Skin epidermis (tissue), 12 donors: ENCODE data around the gene GRAMD2A.
A peak's percentile ranks its signal among the peaks of the same experiment; 100 is the strongest.
"Not testable (repeated sequence)": the region's sequence is repeated elsewhere in the genome, so short reads cannot be mapped to it uniquely, and the experiment has no call there.

Source experiments
- H3K27ac ChIP-seq, 21 experiments: fragments of 200-600 bp; sonication (generic) in 11 of 21; one replicate each; pipeline ENCODE4 v1.5.0; 2020; ENCODE audit warnings: mild to moderate bottlenecking in 3 of 21, inconsistent platforms in 2 of 21, moderate library complexity in 2 of 21
- H3K4me3 ChIP-seq, 7 experiments: fragments of 200-600 bp; sonication (generic) in 2 of 7; one replicate each; pipeline ENCODE4 v1.5.0; 2020; ENCODE audit warnings: inconsistent platforms in 2 of 7, mild to moderate bottlenecking in 2 of 7, moderate library complexity in 1 of 7

The GRAMD2A gene

GRCh38 chr15:72172796-72173195, 24.8 kb downstream of the GRAMD2A start:
- no peak overlapping the region for H3K4me3 ChIP-seq
- no peak overlapping the region for H3K27ac ChIP-seq

GRCh38 chr15:72171978-72172377, 25.6 kb downstream of the GRAMD2A start:
- H3K4me3 ChIP-seq, H3K27ac ChIP-seq: not testable (repeated sequence)

GRCh38 chr15:72170691-72171090, 26.9 kb downstream of the GRAMD2A start:
- Histone ChIP-seq H3K27ac (no peak overlapping the region), H3K4me3 (no peak overlapping the region)

- H3K4me3 ChIP-seq, result no peak overlapping the region
- H3K27ac ChIP-seq, result no peak overlapping the region
Observed at GRCh38 chr15:72169921-72170611, 27.5 kb downstream of the GRAMD2A start.

GRCh38 chr15:72169236-72169920, 28.2 kb downstream of the GRAMD2A start:
- Histone ChIP-seq H3K27ac (no peak overlapping the region), H3K4me3 (no peak overlapping the region)

GRCh38 chr15:72168808-72169190, 28.8 kb downstream of the GRAMD2A start:
- no peak overlapping the region for H3K4me3 ChIP-seq
- no peak overlapping the region for H3K27ac ChIP-seq

- Histone ChIP-seq H3K27ac (no peak overlapping the region), H3K4me3 (no peak overlapping the region)
Observed at GRCh38 chr15:72168131-72168807, 29.3 kb downstream of the GRAMD2A start.

GRCh38 chr15:72167445-72167844, 30.1 kb downstream of the GRAMD2A start:
- Histone ChIP-seq H3K4me3 (no peak overlapping the region), H3K27ac (no peak overlapping the region)

- Histone ChIP-seq H3K4me3 (no peak overlapping the region), H3K27ac (no peak overlapping the region)
Observed at GRCh38 chr15:72166716-72167417, 30.7 kb downstream of the GRAMD2A start.

- no peak overlapping the region for H3K27ac ChIP-seq
Observed at GRCh38 chr15:72163719-72164118, 33.9 kb downstream of the GRAMD2A start.

GRCh38 chr15:72162569-72162968, 35.0 kb downstream of the GRAMD2A start:
- Histone ChIP-seq H3K4me3 (no peak overlapping the region), H3K27ac (no peak overlapping the region)

More at GRCh38 chr15:72163719-72164118, 33.9 kb downstream of the GRAMD2A start:
- no peak overlapping the region for H3K4me3 ChIP-seq

- Histone ChIP-seq H3K27ac (no peak overlapping the region), H3K4me3 (no peak overlapping the region)
Observed at GRCh38 chr15:72161361-72162132, 36.0 kb downstream of the GRAMD2A start.

GRCh38 chr15:72160696-72161245, 36.8 kb downstream of the GRAMD2A start:
- Histone ChIP-seq H3K27ac (no peak overlapping the region), H3K4me3 (no peak overlapping the region)

- no peak overlapping the region for H3K4me3 ChIP-seq
- H3K27ac ChIP-seq, result no peak overlapping the region
Observed at GRCh38 chr15:72156928-72157327, 40.7 kb downstream of the GRAMD2A start.

- peak overlapping the region in 15 of 21 experiments; percentile 3 to 69 (median 51) for H3K27ac ChIP-seq
- peak overlapping the region; percentile 21 to 47 (median 42) for H3K4me3 ChIP-seq
Observed at GRCh38 chr15:72155635-72156616, 41.7 kb downstream of the GRAMD2A start.

GRCh38 chr15:72155003-72155621, 42.5 kb downstream of the GRAMD2A start:
- peak overlapping the region in 14 of 21 experiments; percentile 6 to 69 (median 47) for H3K27ac ChIP-seq
- peak overlapping the region; percentile 21 to 47 (median 42) for H3K4me3 ChIP-seq

GRCh38 chr15:72154316-72154715, 43.3 kb downstream of the GRAMD2A start:
- H3K4me3 ChIP-seq, result no peak overlapping the region
- no peak overlapping the region for H3K27ac ChIP-seq
